Esophagus muscularis mucosa (tissue), 3 donors: ENCODE measurements around the gene DDRGK1.

Source experiments
- CTCF ChIP-seq, 3 experiments: fragments of 200-600 bp in 2 of 3; fragments of 450-650 bp in 1 of 3; sonication (generic) in 2 of 3; IDR thresholded peaks; one replicate each; pipeline ENCODE4 v1.5.1; 2017 to 2019; ENCODE audit warnings: antibody characterized with exemption in 3 of 3, mild to moderate bottlenecking in 2 of 3, moderate library complexity in 1 of 3
- POLR2A ChIP-seq: fragments of 450-650 bp; IDR thresholded peaks from one replicate; pipeline ENCODE4 v1.6.1; 2017; ENCODE audit warnings: antibody characterized with exemption, moderate library complexity, mild to moderate bottlenecking, low read depth
- POLR2AphosphoS5 ChIP-seq, 2 donors: sonication (generic); formaldehyde crosslinking; IDR thresholded peaks; one replicate each; pipeline ENCODE4 v1.6.1; 2017; ENCODE audit warnings: antibody characterized with exemption in 2 of 2

- TF ChIP-seq CTCF (IDR thresholded peaks at IDR 0.05) (no peak), POLR2AphosphoS5 (IDR thresholded peaks at IDR 0.05) (peak; percentile 77 to 94), POLR2A (peak; percentile 52)
These were observed at the start of gene DDRGK1 for GRCh38 chr20:3204124-3204794.
